K562 (cell line): Measurements from ENCODE around the gene CXCL6. TPM values are rescaled to one million over a fixed set of nuclear protein-coding genes. Genes with fewer than 3 reads are reported as not detected.

Source experiments
- ATAC-seq: fragments of 200-7000 bp; cut with Tn5 transposase; 3 replicates; pipeline ENCODE4 v1.9.1; 2020; ENCODE audit warnings: moderate library complexity
- BruUV-seq: library from RNA; stranded (reverse); fragments of 400-500 nt; replicated peaks from 2 replicates; lab custom pipeline; 2021; lab: Mats Ljungman, UMichigan
- CTCF ChIA-PET: fragments of 300-600 bp; formaldehyde crosslinking; extraction: SDS; loops from one replicate; lab custom pipeline; 2021; ENCODE audit warnings: low intra/inter-chr PET ratio; lab: Yijun Ruan, JAX
- POLR2A ChIA-PET: fragments of 300-600, 350-650 bp; sonication (Branson Sonifier 250); formaldehyde crosslinking; extraction: SDS; loops from one replicate; lab custom pipeline; 2021; ENCODE audit warnings: antibody characterized with exemption, inconsistent platforms; lab: Yijun Ruan, JAX
- DNase-seq, 4 experiments: peaks; one replicate each; pipeline versions ENCODE4 v3.0.0 to v3.0.0-alpha.2; 2011 to 2018; ENCODE audit warnings: low spot score in 3 of 4, mixed read lengths in 3 of 4; ENCODE audit errors: extremely low read depth in 1 of 4
- FAIRE-seq: peaks from 2 replicates; lab custom pipeline; 2011; peaks lifted over from hg19 to GRCh38; lab: Jason Lieb, UNC
- H2AFZ ChIP-seq: 2 replicates; pipeline ENCODE4 v1.6.0; 2011; ENCODE audit warnings: low read depth, low read length, control low read depth, inconsistent platforms
- H3K27ac ChIP-seq: fragments of 200-600 bp; 3 replicates; pipeline ENCODE4 v1.8.0; 2011; ENCODE audit warnings: low read depth, mild to moderate bottlenecking, control low read depth, inconsistent platforms, low read length, moderate library complexity, mixed read lengths; ENCODE audit errors: extremely low read depth
- H3K27me3 ChIP-seq, 2 experiments: fragments of 300-600 bp in 1 of 2; 2 replicates in 1 of 2; 3 replicates in 1 of 2; pipeline versions ENCODE4 v1.6.0 to v1.8.0; 2011; ENCODE audit warnings: inconsistent platforms in 2 of 2, low read length in 2 of 2, mild to moderate bottlenecking in 1 of 2, mixed read lengths in 1 of 2, moderate library complexity in 1 of 2; ENCODE audit not compliant: control insufficient read depth in 2 of 2, insufficient read depth in 2 of 2
- H3K36me3 ChIP-seq: fragments of 300-600 bp; 3 replicates; pipeline ENCODE4 v1.8.0; 2011; ENCODE audit warnings: mild to moderate bottlenecking, low read length, inconsistent platforms; ENCODE audit not compliant: control insufficient read depth, insufficient read depth
- H3K4me1 ChIP-seq, 2 experiments: fragments of 200-600 bp in 1 of 2; replicated peaks in 1 of 2; 2 replicates in 1 of 2; 3 replicates in 1 of 2; pipeline versions ENCODE4 v1.5.1 to v1.8.0; 2011; ENCODE audit warnings: inconsistent platforms in 2 of 2, low read length in 2 of 2, mild to moderate bottlenecking in 1 of 2, mixed read lengths in 1 of 2, moderate library complexity in 1 of 2; ENCODE audit not compliant: control insufficient read depth in 2 of 2, insufficient read depth in 2 of 2
- H3K4me2 ChIP-seq: 2 replicates; pipeline ENCODE4 v1.6.1; 2011; ENCODE audit warnings: low read length, control low read depth, inconsistent platforms, mixed read lengths; ENCODE audit not compliant: insufficient read depth
- H3K4me3 ChIP-seq: fragments of 200-600 bp; sonication (generic), shearing (Covaris generic); 2 replicates; pipeline ENCODE4 v1.5.1; 2016; ENCODE audit warnings: control low read depth, inconsistent platforms
- H3K79me2 ChIP-seq: fragments of 200-600 bp; 3 replicates; pipeline ENCODE4 v1.8.0; 2011; ENCODE audit warnings: low read length, inconsistent platforms; ENCODE audit not compliant: control insufficient read depth, insufficient read depth
- H3K9ac ChIP-seq, 2 experiments: 2 replicates each; pipeline versions ENCODE4 v1.6.0 to v1.6.1; 2011; ENCODE audit warnings: low read depth in 2 of 2, low read length in 2 of 2, control low read depth in 1 of 2, inconsistent platforms in 1 of 2, mild to moderate bottlenecking in 1 of 2, mixed read lengths in 1 of 2; ENCODE audit not compliant: insufficient read depth in 1 of 2
- H3K9me1 ChIP-seq: one replicate; pipeline ENCODE4 v1.6.0; 2011; ENCODE audit warnings: inconsistent platforms, mild to moderate bottlenecking, low read length, moderate library complexity; ENCODE audit not compliant: control insufficient read depth, insufficient read depth
- H3K9me3 ChIP-seq: replicated peaks from 2 replicates; pipeline ENCODE4 v1.5.1; 2011; ENCODE audit warnings: low read depth, low read length, inconsistent platforms; ENCODE audit not compliant: control insufficient read depth, insufficient read depth
- H4K20me1 ChIP-seq: replicated peaks from 2 replicates; pipeline ENCODE4 v1.6.1; 2011; ENCODE audit warnings: low read length, inconsistent platforms, mixed read lengths; ENCODE audit not compliant: control insufficient read depth, insufficient read depth
- BRF1 ChIP-seq: IDR thresholded peaks from 3 replicates; pipeline ENCODE4 v1.6.1; 2011; ENCODE audit warnings: borderline replicate concordance, mild to moderate bottlenecking; ENCODE audit not compliant: insufficient read length; ENCODE audit errors: extremely low read depth
- DACH1 ChIP-seq: fragments of 450-650 bp; IDR thresholded peaks from 2 replicates; pipeline ENCODE4 v1.6.1; 2018; ENCODE audit not compliant: partially characterized antibody
- HLTF ChIP-seq: fragments of 450-650 bp; IDR thresholded peaks from 2 replicates; pipeline ENCODE4 v1.6.1; 2016
- IFI16 ChIP-seq: fragments of 250-450 bp; sonication (Bioruptor Pico); IDR thresholded peaks from 2 replicates; pipeline ENCODE4 v2.1.2; 2022; ENCODE audit warnings: mild to moderate bottlenecking, inconsistent platforms
- KHSRP ChIP-seq: fragments of 450-650 bp; IDR thresholded peaks from 2 replicates; pipeline ENCODE4 v1.6.1; 2017
- KLF13 ChIP-seq: fragments of 450-650 bp; IDR thresholded peaks from 2 replicates; pipeline ENCODE4 v1.6.1; 2016; ENCODE audit warnings: missing genetic modification characterization, low read depth, mild to moderate bottlenecking, missing compliant biosample characterization, moderate library complexity, borderline replicate concordance
- POLR2B ChIP-seq: fragments of 450-650 bp; IDR thresholded peaks from 2 replicates; pipeline ENCODE4 v1.6.1; 2018; ENCODE audit warnings: low read depth; ENCODE audit not compliant: partially characterized antibody
- ZC3H4 ChIP-seq: sonication (generic); formaldehyde crosslinking; IDR thresholded peaks from 2 replicates; pipeline ENCODE4 v1.9.0; 2021; ENCODE audit warnings: missing genetic modification reagents, borderline replicate concordance
- WGBS: fragments of 100-300 bp; shearing (Covaris generic); methylation state at CpG from one replicate; pipeline ENCODE4 v1.1.6; 2016; ENCODE audit warnings: low coverage, mixed read lengths; ENCODE audit not compliant: insufficient coverage; ENCODE audit errors: missing lambda C conversion rate; 5-methylcytosine and 5-hydroxymethylcytosine counted together
- in situ Hi-C: fragments of 300-500 bp; cut with MboI; formaldehyde crosslinking; loops from 4 replicates; pipeline ENCODE4 v1.15.0; 2018; ENCODE audit warnings: inconsistent platforms, mixed read lengths
- intact Hi-C: fragments of 100-400 bp; cut with micrococcal nuclease; formaldehyde crosslinking; loops from 2 replicates; pipeline ENCODE4 v1.14.2; 2022
- polyA plus RNA-seq, 8 experiments: library from polyadenylated mRNA; depleted of rRNA in 4 of 8; stranded (reverse) in 5 of 8; unstranded in 3 of 8; fragments of >200 nt; fragmentation: Nextera tagmentation in 2 of 8; fragmentation: Illumina TruSeq in 1 of 8; extraction: Ambion mirVana in 2 of 8; extraction: Trizol in 1 of 8; gene quantifications; 2 replicates each; pipeline versions ENCODE4 v1.2.1 to v1.2.3, GENCODE V29; 2011 to 2014; ENCODE audit warnings: inconsistent platforms in 1 of 8, missing spikeins in 1 of 8
- total RNA-seq, 7 experiments: library from RNA; depleted of rRNA in 6 of 7; stranded (reverse); fragments of >200 nt in 6 of 7; fragmentation: Illumina TruSeq in 2 of 7; extraction: Trizol in 2 of 7; gene quantifications; 2 replicates each; pipeline versions ENCODE4 v1.2.1 to v1.2.3, GENCODE V29; 2011 to 2021; ENCODE audit warnings: low replicate concordance in 1 of 7
- TF ChIP-seq, protein P1 (sequence below): IDR thresholded peaks from 3 replicates; pipeline ENCODE4 v1.6.1; 2011; ENCODE audit warnings: borderline replicate concordance, mild to moderate bottlenecking, moderate library complexity; ENCODE audit not compliant: insufficient read length; ENCODE audit errors: extremely low read depth
- TF ChIP-seq, protein P2 (sequence below): fragments of 250-450 bp; sonication (Bioruptor Pico); IDR thresholded peaks from 2 replicates; pipeline ENCODE4 v1.8.0; 2021; ENCODE audit warnings: mild to moderate bottlenecking, moderate library complexity

Gene CXCL6
- total and polyA plus RNA-seq, 9 of the 15 experiments (the other 6 are each of a cell fraction or from before 2014, with no cell fraction given): not detected

DNA sequence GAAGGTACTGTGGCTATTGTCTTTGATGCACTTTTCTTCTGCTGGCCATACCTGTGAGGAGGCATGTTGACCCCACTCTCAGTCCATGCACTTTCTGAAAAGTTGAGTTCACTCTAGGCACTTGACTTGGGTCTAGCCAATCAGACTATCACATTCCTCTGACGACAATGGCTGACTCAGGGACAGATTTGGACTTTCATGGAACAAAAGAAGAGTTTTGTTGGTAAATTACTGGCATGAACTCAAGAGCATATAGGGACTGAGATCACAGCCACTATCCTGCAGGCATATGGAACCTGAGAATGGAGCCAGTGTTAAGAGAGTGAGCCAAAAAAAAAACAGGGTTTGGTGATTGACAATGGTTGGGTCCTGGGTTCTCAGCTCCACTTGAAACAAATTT is 24.6 kb upstream of the CXCL6 start:
- Histone ChIP-seq H3K9me3 (no peaks in the 10 kb centered on the region), H3K27ac (no peak overlapping the region), H3K9ac (no peak overlapping the region), H3K79me2 (no peaks in the 10 kb centered on the region), H3K4me2 (no peak overlapping the region), H3K36me3 (no peaks in the 10 kb centered on the region), H3K27me3 (no peaks in the 10 kb centered on the region), H2AFZ (no peak overlapping the region), H3K9me1 (no peaks in the 10 kb centered on the region), H3K4me3 (no peak overlapping the region), H4K20me1 (no peaks in the 10 kb centered on the region), H3K4me1 (no peaks in the 10 kb centered on the region)
- DNase-seq (no peak), ATAC-seq (no peak), FAIRE-seq (no peak)
- in situ Hi-C loops (no loop called here), intact Hi-C loops (no loop called here)
- 0% methylated on average over 1 of the region's 1 CpG for WGBS
- ChIA-PET CTCF (no interaction called here), POLR2A (no interaction called here)
- no TSS peak for BruUV-seq
- TF ChIP-seq DACH1 (no peak), KHSRP (no peak), IFI16 (CRISPR knock-in tag) (no peak), POLR2B (no peak), HLTF (no peak), KLF13 (no peak), ZC3H4 (CRISPR knock-in tag) (no peak), BRF1 (no peak)
- TF ChIP-seq, protein P1, sequence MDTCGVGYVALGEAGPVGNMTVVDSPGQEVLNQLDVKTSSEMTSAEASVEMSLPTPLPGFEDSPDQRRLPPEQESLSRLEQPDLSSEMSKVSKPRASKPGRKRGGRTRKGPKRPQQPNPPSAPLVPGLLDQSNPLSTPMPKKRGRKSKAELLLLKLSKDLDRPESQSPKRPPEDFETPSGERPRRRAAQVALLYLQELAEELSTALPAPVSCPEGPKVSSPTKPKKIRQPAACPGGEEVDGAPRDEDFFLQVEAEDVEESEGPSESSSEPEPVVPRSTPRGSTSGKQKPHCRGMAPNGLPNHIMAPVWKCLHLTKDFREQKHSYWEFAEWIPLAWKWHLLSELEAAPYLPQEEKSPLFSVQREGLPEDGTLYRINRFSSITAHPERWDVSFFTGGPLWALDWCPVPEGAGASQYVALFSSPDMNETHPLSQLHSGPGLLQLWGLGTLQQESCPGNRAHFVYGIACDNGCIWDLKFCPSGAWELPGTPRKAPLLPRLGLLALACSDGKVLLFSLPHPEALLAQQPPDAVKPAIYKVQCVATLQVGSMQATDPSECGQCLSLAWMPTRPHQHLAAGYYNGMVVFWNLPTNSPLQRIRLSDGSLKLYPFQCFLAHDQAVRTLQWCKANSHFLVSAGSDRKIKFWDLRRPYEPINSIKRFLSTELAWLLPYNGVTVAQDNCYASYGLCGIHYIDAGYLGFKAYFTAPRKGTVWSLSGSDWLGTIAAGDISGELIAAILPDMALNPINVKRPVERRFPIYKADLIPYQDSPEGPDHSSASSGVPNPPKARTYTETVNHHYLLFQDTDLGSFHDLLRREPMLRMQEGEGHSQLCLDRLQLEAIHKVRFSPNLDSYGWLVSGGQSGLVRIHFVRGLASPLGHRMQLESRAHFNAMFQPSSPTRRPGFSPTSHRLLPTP: no peak
- TF ChIP-seq, protein P2, sequence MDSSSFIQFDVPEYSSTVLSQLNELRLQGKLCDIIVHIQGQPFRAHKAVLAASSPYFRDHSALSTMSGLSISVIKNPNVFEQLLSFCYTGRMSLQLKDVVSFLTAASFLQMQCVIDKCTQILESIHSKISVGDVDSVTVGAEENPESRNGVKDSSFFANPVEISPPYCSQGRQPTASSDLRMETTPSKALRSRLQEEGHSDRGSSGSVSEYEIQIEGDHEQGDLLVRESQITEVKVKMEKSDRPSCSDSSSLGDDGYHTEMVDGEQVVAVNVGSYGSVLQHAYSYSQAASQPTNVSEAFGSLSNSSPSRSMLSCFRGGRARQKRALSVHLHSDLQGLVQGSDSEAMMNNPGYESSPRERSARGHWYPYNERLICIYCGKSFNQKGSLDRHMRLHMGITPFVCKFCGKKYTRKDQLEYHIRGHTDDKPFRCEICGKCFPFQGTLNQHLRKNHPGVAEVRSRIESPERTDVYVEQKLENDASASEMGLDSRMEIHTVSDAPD (CRISPR knock-in tag): no peak
